Psoas muscle (tissue), 8 donors: ENCODE results near the gene HTR6. TPM values are rescaled to one million over a fixed set of nuclear protein-coding genes. Genes with fewer than 3 reads are reported as not detected.

ENCODE experiments used
- ATAC-seq, 4 donors: fragments of 200-7000 bp; cut with Tn5 transposase; one replicate each; pipeline ENCODE4 v1.9.1; 2020; ENCODE audit warnings: moderate library complexity in 3 of 4, mild to moderate bottlenecking in 2 of 4
- DNase-seq, 2 donors: peaks; one replicate each; pipeline ENCODE4 v3.0.0-alpha.2; 2020
- H3K27ac ChIP-seq: fragments of 200-600 bp; one replicate; pipeline ENCODE4 v1.8.0; 2022
- H3K27me3 ChIP-seq, 3 donors: fragments of 200-600 bp in 1 of 3; one replicate each; pipeline versions ENCODE4 v1.6.1 to v1.8.0; 2013 to 2022; ENCODE audit warnings: low read length in 2 of 3, mild to moderate bottlenecking in 2 of 3, moderate library complexity in 1 of 3; ENCODE audit not compliant: insufficient read depth in 3 of 3
- H3K36me3 ChIP-seq, 2 donors: fragments of 200-600 bp in 1 of 2; one replicate each; pipeline versions ENCODE4 v1.6.1 to v1.8.0; 2013 to 2022; ENCODE audit warnings: low read depth in 1 of 2, mild to moderate bottlenecking in 1 of 2, moderate library complexity in 1 of 2; ENCODE audit not compliant: insufficient read depth in 1 of 2
- H3K4me1 ChIP-seq: fragments of 200-600 bp; one replicate; pipeline ENCODE4 v1.8.0; 2022
- H3K4me3 ChIP-seq: fragments of 200-600 bp; one replicate; pipeline ENCODE4 v1.8.0; 2022; ENCODE audit warnings: mild to moderate bottlenecking
- H3K9me3 ChIP-seq: fragments of 200-600 bp; one replicate; pipeline ENCODE4 v1.8.0; 2022
- CTCF ChIP-seq: fragments of 200-600 bp; IDR thresholded peaks from one replicate; pipeline ENCODE4 v1.8.0; 2022; ENCODE audit warnings: antibody characterized with exemption
- WGBS, 3 donors: extraction: QIAGEN DNeasy Blood & Tissue Kit; methylation state at CpG; one replicate each; pipeline versions ENCODE4 v1.1.6 to v1.1.7; 2013; 5-methylcytosine and 5-hydroxymethylcytosine counted together
- intact Hi-C, 2 donors: fragments of 100-400 bp; cut with DNase I; formaldehyde crosslinking; loops; one replicate each; pipeline versions ENCODE4 v1.11.0 to v1.14.2; 2022
- polyA plus RNA-seq, 3 donors: library from polyadenylated mRNA; stranded (reverse); fragments of 200-250 nt; gene quantifications; one replicate each; pipeline ENCODE4 v1.2.3, GENCODE V29; 2013
- total RNA-seq, 4 donors: library from RNA; stranded (reverse); fragmentation: NEBNext Ultra II Directional in 2 of 4; extraction: Animal tissue kit (Norgen Biotek cat#: 25700) in 2 of 4; gene quantifications; one replicate each; pipeline versions ENCODE4 v1.2.1 to v1.2.4, GENCODE V29; 2021 to 2023
- donor health status: healthy with polysubstance abuse.
- donor health status: DM: no; HTN: no; CAD: no; lungs with moderate emphysema.
- donor health status: Bipolar disorder and iron deficiency.
- donor health status: healthy.
- donor health status: DM: yes; HTN: yes; CAD: no.
- donor health status: DM: no; HTN: no; CAD: no.
- donor health status: DM: no; HTN: no; CAD: no.
- donor health status: DM: yes; HTN: yes; CAD: no.

Gene HTR6
- total and polyA plus RNA-seq, 7 donors, result not detected

- Histone ChIP-seq H3K27ac (no peak overlapping the region), H3K4me1 (no peaks in the 10 kb centered on the region), H3K36me3 (peaks cover 0 to 5% of the 10 kb centered on the region in 2 donors), H3K4me3 (no peak overlapping the region), H3K27me3 (no peaks in the 10 kb centered on the region), H3K9me3 (no peaks in the 10 kb centered on the region)
- peak; percentile 76 for TF ChIP-seq CTCF
- intact Hi-C loops, result loop anchor here in 1 of 2 donors (5.0 kb wide), 1 partner anchor 97 kb away; no protein-coding TSS in a partner anchor
- 37 to 41% (median 37%) methylated on average over 12 of the region's 12 CpGs for WGBS, 3 donors
- DNase-seq (peak; percentile 90 to 91), ATAC-seq (peak; percentile 95 to 98 (median 96))
These were observed 50.9 kb downstream of the HTR6 start for GRCh38 chr1:19715334-19716203.

- intact Hi-C loops, result loop anchor here in 1 of 2 donors (5.0 kb wide), 1 partner anchor 95 kb away; no protein-coding TSS in a partner anchor
- Histone ChIP-seq H3K27me3 (no peaks in the 10 kb centered on the region), H3K9me3 (no peaks in the 10 kb centered on the region), H3K36me3 (peaks cover 0 to 5% of the 10 kb centered on the region in 2 donors), H3K4me3 (no peak overlapping the region), H3K4me1 (no peaks in the 10 kb centered on the region), H3K27ac (no peak overlapping the region)
- no peak for DNase-seq
- WGBS, 3 donors, result 81 to 87% (median 86%) methylated on average over 6 of the region's 6 CpGs
- ATAC-seq, result no peak
- TF ChIP-seq CTCF, result no peak
These were observed 52.8 kb downstream of the HTR6 start for GRCh38 chr1:19717467-19717866.

GRCh38 chr1:19720174-19720573 lies 55.5 kb downstream of the HTR6 start:
- H3K9me3 ChIP-seq, result no peaks in the 10 kb centered on the region
- TF ChIP-seq CTCF, result no peak
- WGBS, 3 donors, result 96 to 97% (median 97%) methylated on average over 4 of the region's 4 CpGs
- no peaks in the 10 kb centered on the region for H3K27me3 ChIP-seq
- H3K36me3 ChIP-seq, result no peaks in the 10 kb centered on the region
- intact Hi-C loops, result loop anchor here in 1 of 2 donors (10.0 kb wide), 1 partner anchor 145 kb away; no protein-coding TSS in a partner anchor
- no peak overlapping the region for H3K27ac ChIP-seq
- H3K4me3 ChIP-seq, result no peak overlapping the region
- no peaks in the 10 kb centered on the region for H3K4me1 ChIP-seq
- DNase-seq (no peak), ATAC-seq (no peak)

GRCh38 chr1:19720973-19721372 lies 56.3 kb downstream of the HTR6 start:
- H3K27me3 ChIP-seq, result no peaks in the 10 kb centered on the region
- no peak overlapping the region for H3K4me3 ChIP-seq
- TF ChIP-seq CTCF, result no peak
- H3K36me3 ChIP-seq, result no peaks in the 10 kb centered on the region
- H3K9me3 ChIP-seq, result no peaks in the 10 kb centered on the region
- intact Hi-C loops, result loop anchor here in 1 of 2 donors (10.0 kb wide), 1 partner anchor 144 kb away; no protein-coding TSS in a partner anchor
- WGBS, 3 donors, result 83 to 87% (median 86%) methylated on average over 4 of the region's 4 CpGs
- no peaks in the 10 kb centered on the region for H3K4me1 ChIP-seq
- no peak for ATAC-seq
- DNase-seq, result no peak
- H3K27ac ChIP-seq, result no peak overlapping the region
